Trophoblast cell (in vitro differentiated cells and primary cell): ENCODE results near the gene NUDT19.
"Not testable (repeated sequence)": the region's sequence is repeated elsewhere in the genome, so short reads cannot be mapped to it uniquely, and the experiment has no call there.

Experiments
- DNase-seq, 2 donors: peaks; one replicate each; pipeline ENCODE4 v3.0.0-alpha.2; 2016
- H2AFZ ChIP-seq: 2 replicates; pipeline ENCODE4 v1.6.1; 2013; ENCODE audit warnings: low read length, moderate library complexity, mild to moderate bottlenecking; ENCODE audit not compliant: insufficient read depth, poor library complexity
- H2AK5ac ChIP-seq: 2 replicates; pipeline ENCODE4 v1.6.1; 2013; ENCODE audit warnings: mild to moderate bottlenecking, low read length
- H2BK120ac ChIP-seq: 2 replicates; pipeline ENCODE4 v1.6.1; 2013; ENCODE audit warnings: low read length, mild to moderate bottlenecking, moderate library complexity; ENCODE audit not compliant: insufficient read depth, poor library complexity
- H2BK12ac ChIP-seq: 2 replicates; pipeline ENCODE4 v1.6.1; 2013; ENCODE audit warnings: mild to moderate bottlenecking, low read length, moderate library complexity
- H2BK5ac ChIP-seq: 2 replicates; pipeline ENCODE4 v1.6.1; 2013; ENCODE audit warnings: low read length, low read depth, moderate library complexity, mild to moderate bottlenecking; ENCODE audit not compliant: poor library complexity
- H3K14ac ChIP-seq: 2 replicates; pipeline ENCODE4 v1.6.1; 2013; ENCODE audit warnings: mild to moderate bottlenecking, low read length
- H3K18ac ChIP-seq: 2 replicates; pipeline ENCODE4 v1.6.1; 2013; ENCODE audit warnings: mild to moderate bottlenecking, low read length
- H3K23ac ChIP-seq: 2 replicates; pipeline ENCODE4 v1.6.1; 2013; ENCODE audit warnings: low read length
- H3K27ac ChIP-seq: 2 replicates; pipeline ENCODE4 v1.5.1; 2013; ENCODE audit warnings: low read depth, mild to moderate bottlenecking, inconsistent platforms, low read length, moderate library complexity
- H3K27me3 ChIP-seq: 2 replicates; pipeline ENCODE4 v1.6.1; 2013; ENCODE audit warnings: inconsistent platforms, mild to moderate bottlenecking, low read length, moderate library complexity; ENCODE audit not compliant: insufficient read depth
- H3K36me3 ChIP-seq, 2 experiments: 1 replicate in 1 of 2; 2 replicates in 1 of 2; pipeline ENCODE4 v1.6.1; 2013; ENCODE audit warnings: low read length in 2 of 2, mild to moderate bottlenecking in 2 of 2, moderate library complexity in 1 of 2; ENCODE audit not compliant: insufficient read depth in 2 of 2, control insufficient read depth in 1 of 2
- H3K4ac ChIP-seq: 2 replicates; pipeline ENCODE4 v1.6.1; 2013; ENCODE audit warnings: low read depth, mild to moderate bottlenecking, low read length, moderate library complexity
- H3K4me1 ChIP-seq, 2 experiments: 1 replicate in 1 of 2; 2 replicates in 1 of 2; pipeline ENCODE4 v1.6.1; 2013; ENCODE audit warnings: low read length in 2 of 2, mild to moderate bottlenecking in 2 of 2, moderate library complexity in 1 of 2; ENCODE audit not compliant: insufficient read depth in 2 of 2, control insufficient read depth in 1 of 2
- H3K4me2 ChIP-seq: 2 replicates; pipeline ENCODE4 v1.6.1; 2013; ENCODE audit warnings: inconsistent platforms, mild to moderate bottlenecking, low read length, moderate library complexity
- H3K4me3 ChIP-seq: 2 replicates; pipeline ENCODE4 v1.5.1; 2013; ENCODE audit warnings: mild to moderate bottlenecking, low read depth, low read length, inconsistent platforms
- H3K79me1 ChIP-seq: one replicate; pipeline ENCODE4 v1.6.1; 2013; ENCODE audit warnings: low read length
- H3K79me2 ChIP-seq: 2 replicates; pipeline ENCODE4 v1.6.1; 2013; ENCODE audit warnings: low read length, mild to moderate bottlenecking; ENCODE audit not compliant: control insufficient read depth, insufficient read depth, poor library complexity
- H3K9ac ChIP-seq: 2 replicates; pipeline ENCODE4 v1.6.1; 2013; ENCODE audit warnings: mild to moderate bottlenecking, low read length
- H3K9me3 ChIP-seq: 2 replicates; pipeline ENCODE4 v1.6.1; 2013; ENCODE audit warnings: low read depth, mild to moderate bottlenecking, control low read depth, inconsistent platforms, low read length; ENCODE audit not compliant: insufficient read depth
- H4K12ac ChIP-seq: 2 replicates; pipeline ENCODE4 v1.6.1; 2013; ENCODE audit warnings: low read depth, mild to moderate bottlenecking, low read length, moderate library complexity
- H4K8ac ChIP-seq: 2 replicates; pipeline ENCODE4 v1.6.1; 2013; ENCODE audit warnings: low read depth, mild to moderate bottlenecking, low read length, moderate library complexity
- H4K91ac ChIP-seq: one replicate; pipeline ENCODE4 v1.6.1; 2013; ENCODE audit warnings: low read depth, mild to moderate bottlenecking, low read length, moderate library complexity
- WGBS: extraction: QIAGEN DNeasy Blood & Tissue Kit; methylation state at CpG from one replicate; pipeline ENCODE4 v1.1.7; 2013; ENCODE audit warnings: missing lambda C conversion rate; ENCODE audit not compliant: insufficient read length, insufficient coverage; ENCODE audit errors: extremely low coverage; 5-methylcytosine and 5-hydroxymethylcytosine counted together

Gene NUDT19

DNA sequence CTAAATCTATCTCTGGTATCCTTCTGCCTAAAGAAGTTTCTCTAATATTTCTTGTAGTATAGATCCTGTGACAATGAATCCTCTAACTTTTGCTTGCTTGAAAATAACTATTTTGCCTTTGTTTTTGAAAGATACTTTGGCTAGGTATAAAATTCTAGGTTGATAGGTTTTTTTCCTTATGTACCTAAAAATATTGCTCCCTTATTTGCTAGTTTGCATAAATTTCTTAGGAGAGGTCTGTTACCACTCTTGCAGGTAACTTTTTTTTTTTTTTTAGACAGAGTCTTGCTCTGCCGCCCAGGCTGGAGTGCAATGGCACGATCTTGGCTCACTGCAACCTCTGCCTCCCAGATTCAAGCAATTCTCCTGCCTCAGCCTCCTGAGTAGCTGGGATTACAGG is 12.4 kb downstream of the NUDT19 start:
- H3K4me1 ChIP-seq, H3K27me3 ChIP-seq, H3K4me2 ChIP-seq, DNase-seq, H3K36me3 ChIP-seq, H3K4me3 ChIP-seq, H3K14ac ChIP-seq, H3K9me3 ChIP-seq, H3K79me1 ChIP-seq, H2BK12ac ChIP-seq, H3K18ac ChIP-seq, H2AFZ ChIP-seq, H3K23ac ChIP-seq, H4K8ac ChIP-seq, H2BK120ac ChIP-seq, H2BK5ac ChIP-seq, H3K4ac ChIP-seq, H3K27ac ChIP-seq, H2AK5ac ChIP-seq, H4K91ac ChIP-seq, H3K9ac ChIP-seq, H3K79me2 ChIP-seq, H4K12ac ChIP-seq: not testable (repeated sequence)
- no CpG with 5 or more reads among the region's 2 CpGs for WGBS

DNA sequence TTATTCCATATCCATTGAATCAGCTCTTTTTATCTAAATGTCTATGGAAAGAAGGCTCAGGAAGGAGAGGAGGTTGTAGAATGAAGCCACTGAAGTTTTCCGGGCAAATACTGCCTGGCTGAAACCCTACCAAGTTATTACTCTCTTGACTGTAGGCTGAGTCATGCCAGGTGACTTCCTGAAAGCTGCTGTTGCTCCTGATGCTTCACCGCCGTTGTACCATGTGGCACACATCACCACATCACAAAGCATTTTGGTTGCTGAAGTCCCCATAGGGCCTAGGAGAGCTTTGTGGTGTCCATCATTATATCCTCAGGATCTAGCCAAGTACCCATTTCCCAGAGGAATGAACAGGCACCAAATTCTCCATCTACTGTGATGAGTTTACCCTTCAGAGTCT is 16.8 kb downstream of the NUDT19 start:
- H3K27ac ChIP-seq = no peak overlapping the region
- H2AFZ ChIP-seq = no peak overlapping the region
- no peak overlapping the region for H3K4me3 ChIP-seq
- no peaks in the 10 kb centered on the region for H3K79me2 ChIP-seq
- H3K27me3 ChIP-seq = no peaks in the 10 kb centered on the region
- H4K8ac ChIP-seq = no peak overlapping the region
- no peak overlapping the region for H3K9ac ChIP-seq
- H3K79me1 ChIP-seq = no peaks in the 10 kb centered on the region
- no peak overlapping the region for H2BK120ac ChIP-seq
- H3K14ac ChIP-seq = no peak overlapping the region
- no peaks in the 10 kb centered on the region for H3K9me3 ChIP-seq
- no peak overlapping the region for H2BK12ac ChIP-seq
- no peak overlapping the region for H2BK5ac ChIP-seq
- H3K4me1 ChIP-seq = no peaks in the 10 kb centered on the region
- DNase-seq = no peak
- H3K36me3 ChIP-seq = peaks cover 0 to 7% of the 10 kb centered on the region in 2 experiments
- H4K91ac ChIP-seq = no peak overlapping the region
- H2AK5ac ChIP-seq = no peak overlapping the region
- H4K12ac ChIP-seq = no peak overlapping the region
- no peak overlapping the region for H3K23ac ChIP-seq
- no peak overlapping the region for H3K18ac ChIP-seq
- no peak overlapping the region for H3K4me2 ChIP-seq
- no peak overlapping the region for H3K4ac ChIP-seq
- no CpG with 5 or more reads among the region's 3 CpGs for WGBS

DNA sequence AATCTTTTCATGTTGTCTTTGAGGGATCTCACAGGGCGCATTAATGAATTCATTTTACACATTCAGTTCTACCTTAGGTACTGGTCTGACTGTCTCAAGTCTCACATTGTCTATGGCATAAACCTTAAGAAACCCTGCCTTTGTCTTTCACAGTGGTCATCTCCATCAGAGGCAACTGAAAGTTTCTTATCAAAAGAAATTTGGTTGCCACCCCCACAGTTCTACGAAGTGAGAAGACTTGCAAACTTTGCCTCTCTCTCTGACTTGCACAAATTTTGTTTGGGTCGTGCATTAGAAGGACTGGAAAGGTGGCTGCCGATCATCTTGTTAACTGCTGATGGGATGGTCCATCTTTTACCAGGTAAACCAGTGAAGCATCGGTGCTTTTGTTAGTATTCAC is 17.4 kb downstream of the NUDT19 start:
- H2BK12ac ChIP-seq = no peak overlapping the region
- no peak overlapping the region for H3K4me3 ChIP-seq
- H3K27ac ChIP-seq = no peak overlapping the region
- no CpG with 5 or more reads among the region's 5 CpGs for WGBS
- H3K18ac ChIP-seq = no peak overlapping the region
- H3K23ac ChIP-seq = no peak overlapping the region
- no peaks in the 10 kb centered on the region for H3K27me3 ChIP-seq
- no peaks in the 10 kb centered on the region for H3K79me1 ChIP-seq
- no peaks in the 10 kb centered on the region for H3K79me2 ChIP-seq
- no peak overlapping the region for H2AFZ ChIP-seq
- no peak overlapping the region for H2BK5ac ChIP-seq
- no peak overlapping the region for H4K12ac ChIP-seq
- H3K4me2 ChIP-seq = no peak overlapping the region
- H3K14ac ChIP-seq = no peak overlapping the region
- H4K91ac ChIP-seq = no peak overlapping the region
- H3K4ac ChIP-seq = no peak overlapping the region
- no peak overlapping the region for H4K8ac ChIP-seq
- H2BK120ac ChIP-seq = no peak overlapping the region
- H3K9me3 ChIP-seq = no peaks in the 10 kb centered on the region
- H3K9ac ChIP-seq = no peak overlapping the region
- DNase-seq = no peak
- H2AK5ac ChIP-seq = no peak overlapping the region
- H3K4me1 ChIP-seq = no peaks in the 10 kb centered on the region
- H3K36me3 ChIP-seq = peaks cover 0 to 6% of the 10 kb centered on the region in 2 experiments

DNA sequence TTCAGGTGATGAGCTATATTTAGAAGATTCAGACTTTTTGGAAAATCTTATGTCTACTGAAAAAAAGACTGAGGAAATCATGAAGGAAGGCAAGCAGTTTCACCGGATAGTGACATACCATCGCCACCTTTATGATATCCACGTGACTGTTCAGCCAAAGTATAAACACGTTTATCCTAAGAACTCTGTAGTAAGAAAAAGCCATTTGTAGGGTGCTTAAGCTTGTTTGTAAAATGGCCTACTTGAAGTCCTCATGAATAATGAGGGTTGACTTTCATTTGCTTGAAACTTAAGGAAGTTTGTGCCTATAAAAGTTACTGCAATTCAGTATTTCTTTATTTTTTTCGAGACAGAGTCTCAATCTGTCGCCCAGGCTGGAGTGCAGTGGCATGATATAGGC is 20.1 kb downstream of the NUDT19 start:
- H2BK5ac ChIP-seq = no peak overlapping the region
- no peaks in the 10 kb centered on the region for H3K79me1 ChIP-seq
- no peak overlapping the region for H3K4ac ChIP-seq
- H4K91ac ChIP-seq = no peak overlapping the region
- H2AFZ ChIP-seq = no peak overlapping the region
- no peak overlapping the region for H3K23ac ChIP-seq
- H3K4me3 ChIP-seq = no peak overlapping the region
- no peaks in the 10 kb centered on the region for H3K9me3 ChIP-seq
- no peaks in the 10 kb centered on the region for H3K27me3 ChIP-seq
- H3K36me3 ChIP-seq = peaks cover 0 to 6% of the 10 kb centered on the region in 2 experiments
- H3K4me2 ChIP-seq = no peak overlapping the region
- no peak overlapping the region for H2BK120ac ChIP-seq
- no peaks in the 10 kb centered on the region for H3K4me1 ChIP-seq
- no peak overlapping the region for H2BK12ac ChIP-seq
- H3K79me2 ChIP-seq = no peaks in the 10 kb centered on the region
- no peak overlapping the region for H3K14ac ChIP-seq
- no peak overlapping the region for H4K12ac ChIP-seq
- H3K27ac ChIP-seq = no peak overlapping the region
- no peak overlapping the region for H2AK5ac ChIP-seq
- no peak overlapping the region for H3K18ac ChIP-seq
- no CpG with 5 or more reads among the region's 6 CpGs for WGBS
- no peak overlapping the region for H4K8ac ChIP-seq
- DNase-seq = peak; percentile 42
- no peak overlapping the region for H3K9ac ChIP-seq
